D341Med (cell line): ENCODE measurements around the gene ZNF212.

Source experiments
- DNase-seq: peaks from one replicate; pipeline ENCODE4 v3.0.0; 2012; ENCODE audit warnings: low spot score

ZNF212 gene

GRCh38 chr7:149239345-149240143 is at the start of gene ZNF212:
ZNF212 (plus strand) TSS chr7:149239651; CDS start chr7:149239779, 128 bp downstream.
- DNase-seq = peak; percentile 98

GRCh38 chr7:149191851-149192250 is 47.6 kb upstream of the ZNF212 start:
- DNase-seq = no peak

- no peak for DNase-seq
Measured at GRCh38 chr7:149194799-149195179, 44.7 kb upstream of the ZNF212 start.

- DNase-seq = peak; percentile 98
Measured at GRCh38 chr7:149195180-149196150, 44.0 kb upstream of the ZNF212 start, which contains the start of gene ZNF282. ZNF282 (plus strand) TSS chr7:149195546; CDS start chr7:149195590, 44 bp downstream.

- DNase-seq = peak; percentile 61
Measured at GRCh38 chr7:149196151-149196704, 43.2 kb upstream of the ZNF212 start.

GRCh38 chr7:149196705-149197171 is 42.7 kb upstream of the ZNF212 start:
- peak; percentile 50 for DNase-seq

GRCh38 chr7:149197675-149198074 is 41.8 kb upstream of the ZNF212 start:
- DNase-seq = no peak

GRCh38 chr7:149198161-149198816 is 41.2 kb upstream of the ZNF212 start:
- no peak for DNase-seq

- DNase-seq = no peak
Measured at GRCh38 chr7:149199234-149199995, 40.0 kb upstream of the ZNF212 start.

GRCh38 chr7:149202831-149203231 is 36.6 kb upstream of the ZNF212 start:
- no peak for DNase-seq

- DNase-seq = no peak
Measured at GRCh38 chr7:149205690-149206381, 33.6 kb upstream of the ZNF212 start.

- DNase-seq = no peak
Measured at GRCh38 chr7:149207324-149208035, 32.0 kb upstream of the ZNF212 start.

GRCh38 chr7:149209518-149210269 is 29.8 kb upstream of the ZNF212 start:
- peak; percentile 76 for DNase-seq

GRCh38 chr7:149210551-149210950 is 28.9 kb upstream of the ZNF212 start:
- DNase-seq = no peak

GRCh38 chr7:149214020-149214720 is 25.3 kb upstream of the ZNF212 start:
- no peak for DNase-seq

- no peak for DNase-seq
Measured at GRCh38 chr7:149216402-149216801, 23.0 kb upstream of the ZNF212 start.

- DNase-seq = no peak
Measured at GRCh38 chr7:149217570-149217969, 21.9 kb upstream of the ZNF212 start.
